GM19043 (cell line): ENCODE data around the gene CREBL2.
"Not testable (repeated sequence)": the region's sequence is repeated elsewhere in the genome, so short reads cannot be mapped to it uniquely, and the experiment has no call there.

Experiments used
- ATAC-seq: cut with Tn5 transposase; IDR thresholded peaks from one replicate; pipeline ENCODE4 v1.9.1; 2021; ENCODE audit warnings: low read depth; ENCODE audit not compliant: unreplicated experiment

CREBL2 gene

GRCh38 chr12:12595929-12596328 lies 15.7 kb upstream of the CREBL2 start:
- ATAC-seq: not testable (repeated sequence)

GRCh38 chr12:12596598-12596997 lies 15.1 kb upstream of the CREBL2 start:
- not testable (repeated sequence) for ATAC-seq

- ATAC-seq: no peak
Observed at GRCh38 chr12:12598864-12599263, 12.8 kb upstream of the CREBL2 start.

GRCh38 chr12:12599750-12600643 lies 11.7 kb upstream of the CREBL2 start:
- ATAC-seq: no peak

- no peak for ATAC-seq
Observed at GRCh38 chr12:12600659-12601058, 11.0 kb upstream of the CREBL2 start.

- ATAC-seq: no peak
Observed at GRCh38 chr12:12604740-12605139, 6.9 kb upstream of the CREBL2 start.

- ATAC-seq: peak; percentile 37
Observed at GRCh38 chr12:12606781-12607589, 4.7 kb upstream of the CREBL2 start.

GRCh38 chr12:12608557-12608957 lies 3.1 kb upstream of the CREBL2 start:
- ATAC-seq: no peak

- no peak for ATAC-seq
Observed at GRCh38 chr12:12609692-12610091, 2.0 kb upstream of the CREBL2 start.

- no peak for ATAC-seq
Observed at GRCh38 chr12:12610711-12611110, 965 bp upstream of the CREBL2 start.

GRCh38 chr12:12612358-12612757 lies 682 bp downstream of the CREBL2 start:
- ATAC-seq: no peak

- no peak for ATAC-seq
Observed at GRCh38 chr12:12613344-12613743, 1.7 kb downstream of the CREBL2 start.

- ATAC-seq: no peak
Observed at GRCh38 chr12:12614342-12614741, 2.7 kb downstream of the CREBL2 start.

GRCh38 chr12:12616512-12617310 lies 5.0 kb downstream of the CREBL2 start:
- no peak for ATAC-seq

- not testable (repeated sequence) for ATAC-seq
Observed at GRCh38 chr12:12618064-12618463, 6.4 kb downstream of the CREBL2 start.

- ATAC-seq: no peak
Observed at GRCh38 chr12:12620730-12621315, 9.1 kb downstream of the CREBL2 start.

- no peak for ATAC-seq
Observed at GRCh38 chr12:12622418-12622817, 10.7 kb downstream of the CREBL2 start.

GRCh38 chr12:12624498-12624992 lies 12.9 kb downstream of the CREBL2 start:
- no peak for ATAC-seq

- no peak for ATAC-seq
Observed at GRCh38 chr12:12626471-12626870, 14.8 kb downstream of the CREBL2 start.

- ATAC-seq: no peak
Observed at GRCh38 chr12:12627308-12627827, 15.7 kb downstream of the CREBL2 start.
